Heart left ventricle (tissue), 16 donors: ENCODE measurements around the gene CCDC33. TPM values are rescaled to one million over a fixed set of nuclear protein-coding genes. Genes with fewer than 3 reads are reported as not detected.

ENCODE experiments used
- ATAC-seq, 4 donors: fragments of 200-7000 bp; cut with Tn5 transposase; one replicate each; pipeline ENCODE4 v1.9.1; 2020 to 2022; ENCODE audit warnings: moderate library complexity in 4 of 4, mild to moderate bottlenecking in 3 of 4, moderate number of reproducible peaks in 1 of 4
- DNase-seq, 5 donors: peaks; one replicate each; pipeline ENCODE4 v3.0.0-alpha.2; 2020
- H3K27ac ChIP-seq, 12 donors: fragments of 200-600 bp; sonication (generic) in 4 of 12; one replicate each; pipeline versions ENCODE4 v1.5.0 to v1.8.0; 2016 to 2022; ENCODE audit warnings: mild to moderate bottlenecking in 2 of 12
- H3K27me3 ChIP-seq, 9 donors: fragments of 200-600 bp; sonication (generic) in 2 of 9; one replicate each; pipeline versions ENCODE4 v1.5.1 to v1.8.0; 2016 to 2022; ENCODE audit warnings: mild to moderate bottlenecking in 3 of 9
- H3K36me3 ChIP-seq, 9 donors: fragments of 200-600 bp; sonication (generic) in 2 of 9; one replicate each; pipeline versions ENCODE4 v1.5.0 to v1.8.0; 2018 to 2022; ENCODE audit warnings: mild to moderate bottlenecking in 2 of 9
- H3K4me1 ChIP-seq, 12 donors: fragments of 200-600 bp; sonication (generic) in 4 of 12; one replicate each; pipeline versions ENCODE4 v1.5.0 to v1.8.0; 2016 to 2022; ENCODE audit warnings: mild to moderate bottlenecking in 3 of 12
- H3K4me3 ChIP-seq, 12 donors: fragments of 200-600 bp; sonication (generic) in 4 of 12; one replicate each; pipeline versions ENCODE4 v1.5.0 to v1.8.0; 2017 to 2022; ENCODE audit warnings: mild to moderate bottlenecking in 9 of 12, moderate library complexity in 4 of 12
- H3K9me3 ChIP-seq, 12 donors: fragments of 200-600 bp; sonication (generic) in 4 of 12; one replicate each; pipeline versions ENCODE4 v1.5.0 to v1.8.0; 2016 to 2022; ENCODE audit warnings: mild to moderate bottlenecking in 1 of 12
- CTCF ChIP-seq, 12 donors: fragments of 200-600 bp; sonication (generic) in 4 of 12; IDR thresholded peaks; one replicate each; pipeline versions ENCODE4 v1.5.0 to v1.8.0; 2018 to 2022; ENCODE audit warnings: antibody characterized with exemption in 12 of 12, mild to moderate bottlenecking in 5 of 12
- POLR2A ChIP-seq, 2 donors: fragments of 450-650 bp; IDR thresholded peaks; one replicate each; pipeline ENCODE4 v1.6.1; 2017; ENCODE audit warnings: antibody characterized with exemption in 2 of 2, mild to moderate bottlenecking in 2 of 2, moderate library complexity in 2 of 2
- WGBS, 4 donors: extraction: QIAGEN DNeasy Blood & Tissue Kit in 2 of 4; methylation state at CpG; one replicate each; pipeline versions ENCODE4 v1.1.5 to v1.1.7; 2013 to 2018; 5-methylcytosine and 5-hydroxymethylcytosine counted together
- intact Hi-C, 10 donors: fragments of 100-400 bp; cut with DNase I; formaldehyde crosslinking; loops; one replicate each; pipeline versions ENCODE4 v1.11.1 to v1.14.2; 2022
- polyA plus RNA-seq, 2 donors: library from polyadenylated mRNA; stranded (reverse); fragments of 200-250 nt; gene quantifications; one replicate each; pipeline ENCODE4 v1.2.3, GENCODE V29; 2013
- total RNA-seq, 9 donors: library from RNA; depleted of rRNA in 2 of 9; stranded (reverse); fragments of >200 nt in 2 of 9; fragmentation: NEBNext Ultra II Directional in 3 of 9; extraction: Animal tissue kit (Norgen Biotek cat#: 25700) in 3 of 9; gene quantifications; one replicate each; pipeline versions ENCODE4 v1.1.0 to v1.2.4, GENCODE V29; 2016 to 2023
- donor health status: ischemic (EF 13 %, LVEDD 7.1; RV severe dilation, severe dysfunction).
- donor health status: healthy with polysubstance abuse.
- donor health status: DM: no; HTN: yes; CAD: no.
- donor health status: DM: no; HTN: no; CAD: no.
- donor health status: ischemic (EF 25% LVEDD 6.9; RV normal size, moderate dysfunction).
- donor health status: ischemic (EF 25% LVEDD 5.7; RV mildly dilated, moderate dysfunction).
- donor health status: healthy.
- donor health status: DM: yes; HTN: yes; CAD: no.
- donor health status: ischemic (EF 35%, LVEDD 5.7; RV mildly dilated, moderate dysfunction).
- donor health status: nonischemic (EF 11% LVEDD 7.7; RV severe dilation, severe dysfunction).
- donor health status: DM: yes; HTN: yes; CAD: no.
- donor health status: PGD.
- donor health status: ischemic (EF 29% LVEDD 5.4; RV normal size, mild dysfunction).
- donor health status: nonischemic (EF 23%, LVEDD 6.1; RV moderate dilation, normal function).

CCDC33 gene
- total and polyA plus RNA-seq, 11 donors = 0.08 TPM; not detected in 10

DNA sequence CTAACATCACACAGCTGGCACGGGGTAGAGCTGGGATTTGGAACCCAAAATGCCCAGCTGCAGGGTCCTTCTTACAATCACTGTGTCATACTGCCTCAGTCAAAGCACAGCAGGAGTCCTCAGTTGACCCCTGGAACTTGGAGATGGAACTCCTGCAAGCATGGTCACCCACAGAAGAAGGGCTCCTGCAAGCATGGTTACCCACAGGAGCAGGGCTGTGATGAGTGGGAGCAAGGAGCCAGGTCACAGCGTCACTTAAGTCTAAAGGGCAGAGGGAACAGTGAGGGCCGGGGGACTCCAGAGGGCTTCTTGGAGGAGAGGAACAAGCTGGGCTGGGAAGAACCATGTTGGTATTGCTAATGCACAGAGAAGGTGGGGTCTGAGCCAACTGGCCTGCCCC lies 24.9 kb downstream of the CCDC33 start:
- H3K4me3 ChIP-seq = no peak overlapping the region
- H3K27ac ChIP-seq = no peak overlapping the region
- H3K27me3 ChIP-seq = peaks cover 0 to 45% (median 0%) of the 10 kb centered on the region in 9 donors
- H3K9me3 ChIP-seq = no peaks in the 10 kb centered on the region
- DNase-seq = no peak
- H3K36me3 ChIP-seq = no peaks in the 10 kb centered on the region
- no peak for ATAC-seq
- TF ChIP-seq CTCF (IDR thresholded peaks at IDR 0.05) (no peak), POLR2A (IDR thresholded peaks at IDR 0.05) (no peak)
- H3K4me1 ChIP-seq = peaks cover 0 to 7% (median 0%) of the 10 kb centered on the region in 12 donors
- WGBS, 4 donors = 88 to 92% (median 90%) methylated on average over 3 of the region's 3 CpGs
- intact Hi-C loops = no loop called here

- intact Hi-C loops = no loop called here
These were observed 25.6 kb downstream of the CCDC33 start for GRCh38 chr15:74261685-74262084.

DNA sequence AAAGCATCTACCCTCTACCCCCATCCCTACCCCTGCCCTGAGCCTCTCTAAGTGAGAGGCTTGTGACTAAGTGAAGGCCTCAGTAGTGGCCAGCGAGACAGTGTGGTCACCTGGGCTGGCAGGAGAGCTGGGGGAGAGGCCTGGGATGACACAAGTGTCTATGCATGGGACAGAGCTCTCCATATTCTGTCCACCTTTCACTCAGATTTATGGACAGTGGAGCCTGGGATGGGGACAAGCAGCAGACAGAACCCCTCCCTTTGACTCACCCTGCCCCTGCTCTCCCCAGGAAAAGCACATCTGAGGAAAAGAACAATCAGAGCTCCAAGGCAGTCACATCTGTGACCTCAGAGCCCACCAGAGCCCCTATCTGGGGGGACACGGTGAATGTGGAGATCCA lies 26.0 kb downstream of the CCDC33 start:
- Histone ChIP-seq H3K4me3 (no peak overlapping the region), H3K4me1 (peaks cover 0 to 7% (median 0%) of the 10 kb centered on the region in 12 donors), H3K36me3 (no peaks in the 10 kb centered on the region), H3K27me3 (peaks cover 0 to 52% (median 1%) of the 10 kb centered on the region in 9 donors), H3K9me3 (no peaks in the 10 kb centered on the region), H3K27ac (no peak overlapping the region)
- WGBS, 4 donors = 78 to 94% (median 88%) methylated on average over 2 of the region's 2 CpGs
- no peak for ATAC-seq
- intact Hi-C loops = no loop called here
- DNase-seq = no peak
- TF ChIP-seq POLR2A (IDR thresholded peaks at IDR 0.05) (no peak), CTCF (IDR thresholded peaks at IDR 0.05) (no peak)

More at GRCh38 chr15:74261685-74262084, 25.6 kb downstream of the CCDC33 start:
- ATAC-seq (no peak), DNase-seq (no peak)
- Histone ChIP-seq H3K27ac (no peak overlapping the region), H3K4me3 (no peak overlapping the region), H3K4me1 (peaks cover 0 to 7% (median 0%) of the 10 kb centered on the region in 12 donors), H3K36me3 (no peaks in the 10 kb centered on the region), H3K27me3 (peaks cover 0 to 52% (median 0%) of the 10 kb centered on the region in 9 donors), H3K9me3 (no peaks in the 10 kb centered on the region)
- 83 to 94% (median 92%) methylated on average over 5 to 8 of the region's 8 CpGs for WGBS, 4 donors
- TF ChIP-seq CTCF (IDR thresholded peaks at IDR 0.05) = no peak
- TF ChIP-seq POLR2A (IDR thresholded peaks at IDR 0.05) = no peak

DNA sequence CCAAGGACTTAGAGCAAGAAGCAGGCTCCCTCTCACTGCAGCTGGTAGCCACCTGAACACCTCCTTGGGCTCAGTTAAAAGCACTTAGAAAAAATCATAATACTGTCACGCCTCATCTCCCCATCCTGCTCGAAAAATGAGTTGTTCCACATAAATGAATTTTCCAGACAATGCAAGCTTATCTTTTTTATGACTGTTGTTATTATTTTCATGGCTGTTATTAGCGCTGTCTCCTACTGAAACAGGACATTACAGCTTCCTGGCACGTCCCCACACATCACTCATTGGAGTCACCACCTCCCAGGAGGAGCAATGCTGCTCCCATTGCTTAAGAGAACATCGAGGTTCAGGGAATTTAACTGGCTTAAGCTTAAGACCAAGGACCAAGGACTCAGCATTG lies 26.5 kb downstream of the CCDC33 start:
- ATAC-seq = no peak
- no peaks in the 10 kb centered on the region for H3K9me3 ChIP-seq
- no peak overlapping the region for H3K4me3 ChIP-seq
- no peak overlapping the region for H3K27ac ChIP-seq
- H3K4me1 ChIP-seq = peaks cover 0 to 7% (median 0%) of the 10 kb centered on the region in 12 donors
- intact Hi-C loops = no loop called here
- no peaks in the 10 kb centered on the region for H3K36me3 ChIP-seq
- no peak for TF ChIP-seq POLR2A (IDR thresholded peaks at IDR 0.05)
- no peak for TF ChIP-seq CTCF (IDR thresholded peaks at IDR 0.05)
- 48 to 55% (median 55%) methylated on average over 5 of the region's 5 CpGs for WGBS, 4 donors
- H3K27me3 ChIP-seq = peaks cover 0 to 52% (median 3%) of the 10 kb centered on the region in 9 donors
- DNase-seq = no peak
